Keratinocyte (primary cell): ENCODE results near the gene GPR176.

Experiments used
- CTCF ChIP-seq, 3 experiments: IDR thresholded peaks in 1 of 3; conservative IDR thresholded peaks in 1 of 3; optimal IDR thresholded peaks in 1 of 3; 2 replicates in 2 of 3; 3 replicates in 1 of 3; pipeline versions ENCODE3 to v1.5.1; 2011; ENCODE audit warnings: low read length in 3 of 3, mild to moderate bottlenecking in 3 of 3, moderate library complexity in 2 of 3, control low read depth in 1 of 3, inconsistent platforms in 1 of 3; ENCODE audit not compliant: insufficient read depth in 2 of 3; ENCODE audit errors: extremely low read depth in 1 of 3
- EZH2 ChIP-seq: IDR thresholded peaks from one replicate; pipeline ENCODE4 v1.6.1; 2012; ENCODE audit warnings: inconsistent platforms, mild to moderate bottlenecking, low read length, moderate library complexity

DNA sequence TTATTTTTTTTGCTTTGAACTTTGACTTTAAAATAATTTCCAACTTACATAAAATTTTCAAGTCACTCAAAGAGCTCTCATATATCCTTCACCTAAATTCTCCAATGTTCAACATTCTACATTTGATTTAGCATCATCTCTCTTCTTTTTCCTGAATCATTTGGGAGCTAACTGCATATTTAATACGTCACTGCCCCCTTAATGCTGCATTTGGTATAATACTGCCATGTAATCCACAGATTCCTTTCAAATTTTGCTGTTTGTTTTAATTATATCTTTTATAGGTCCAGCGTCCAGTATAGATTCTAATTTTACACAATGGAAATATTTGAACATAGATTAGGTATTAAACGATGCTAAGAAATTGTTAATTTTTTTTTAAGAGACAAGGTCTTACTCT, 11.5 kb upstream of the GPR176 start:
- TF ChIP-seq CTCF (optimal IDR thresholded peaks at IDR 0.05 in 1 of 3, IDR thresholded peaks at IDR 0.05 in 1 of 3, conservative IDR thresholded peaks at IDR 0.05 in 1 of 3; ENCODE audit: extremely low read depth in 1 of 3, insufficient read depth in 2 of 3, low read length in 3 of 3) = no peak
- TF ChIP-seq EZH2 = no peak
